DMS153 (cell line): Measurements from ENCODE around the gene HES2.
"Not testable (repeated sequence)": the region's sequence is repeated elsewhere in the genome, so short reads cannot be mapped to it uniquely, and the experiment has no call there.

ENCODE experiments used
- DNase-seq: peaks from one replicate; lab custom pipeline; 2025; lab: John Stamatoyannopoulos, UW

The HES2 gene

GRCh38 chr1:6419804-6420453, at the start of gene HES2:
Gene HES2 (minus strand): TSS chr1:6419919. CDS start chr1:6419820, 99 bp downstream.
- no peak for DNase-seq

- no peak for DNase-seq
Measured at GRCh38 chr1:6468729-6469461, 49.2 kb upstream of the HES2 start.

GRCh38 chr1:6467744-6468688, 48.3 kb upstream of the HES2 start:
- DNase-seq: no peak

- DNase-seq: no peak
Measured at GRCh38 chr1:6467224-6467623, 47.5 kb upstream of the HES2 start.

- DNase-seq: no peak
Measured at GRCh38 chr1:6466751-6467150, 47.0 kb upstream of the HES2 start.

GRCh38 chr1:6466023-6466422, 46.3 kb upstream of the HES2 start, which contains the start of gene TNFRSF25:
Gene TNFRSF25 (minus strand): TSS chr1:6466173. CDS start chr1:6466107, 66 bp downstream.
- DNase-seq: no peak

- DNase-seq: no peak
Measured at GRCh38 chr1:6465461-6466005, 45.8 kb upstream of the HES2 start.

- no peak for DNase-seq
Measured at GRCh38 chr1:6464915-6465314, 45.2 kb upstream of the HES2 start.

- no peak for DNase-seq
Measured at GRCh38 chr1:6464514-6464836, 44.8 kb upstream of the HES2 start.

- DNase-seq: no peak
Measured at GRCh38 chr1:6463120-6463412, 43.3 kb upstream of the HES2 start.

- DNase-seq: no peak
Measured at GRCh38 chr1:6462412-6463119, 42.8 kb upstream of the HES2 start.

GRCh38 chr1:6461538-6462411, 42.1 kb upstream of the HES2 start:
- DNase-seq: no peak

GRCh38 chr1:6461051-6461530, 41.4 kb upstream of the HES2 start:
- DNase-seq: no peak

- DNase-seq: no peak
Measured at GRCh38 chr1:6460301-6461050, 40.8 kb upstream of the HES2 start.

- no peak for DNase-seq
Measured at GRCh38 chr1:6459850-6460265, 40.1 kb upstream of the HES2 start.

- DNase-seq: no peak
Measured at GRCh38 chr1:6456800-6457466, 37.2 kb upstream of the HES2 start.

GRCh38 chr1:6455752-6456520, 36.2 kb upstream of the HES2 start:
- not testable (repeated sequence) for DNase-seq
